ENCODE measurements around the gene HABP2. TPM values are rescaled to one million over a fixed set of nuclear protein-coding genes. Genes with fewer than 3 reads are reported as not detected.

Gene HABP2
- total RNA-seq, 1 experiment from 2014 or later, result not detected

- no peak for DNase-seq (ENCODE audit: low read depth)
Measured at GRCh38 chr10:113630929-113631533, 78.2 kb downstream of the HABP2 start.

- DNase-seq (ENCODE audit: low read depth), result no peak
Measured at GRCh38 chr10:113631684-113632367, 79.0 kb downstream of the HABP2 start.

Other genes starting within 250 kb of the HABP2 start
- not detected in 2 replicates for gene NRAP, start 111.0 kb downstream of the HABP2 start, total RNA-seq (2014; rRNA removed; shearing (Covaris generic))
- gene CASP7, start 126.9 kb downstream of the HABP2 start, total RNA-seq (2014; rRNA removed; shearing (Covaris generic)), result 40.4 and 53.1 TPM in 2 replicates
- 0.29 and 0.84 TPM in 2 replicates for gene PLEKHS1, start 198.6 kb downstream of the HABP2 start, total RNA-seq (2014; rRNA removed; shearing (Covaris generic))

Data from RPMI7951 (cell line).